Gastrocnemius medialis (tissue), 4 donors: Measurements from ENCODE around the gene DUSP18.

Source experiments
- POLR2A ChIP-seq, 2 donors: fragments of 450-650 bp; IDR thresholded peaks; one replicate each; pipeline ENCODE4 v1.6.1; 2017; ENCODE audit warnings: antibody characterized with exemption in 2 of 2, mild to moderate bottlenecking in 2 of 2, moderate library complexity in 2 of 2
- TF ChIP-seq, protein P1 (sequence below), 5 experiments: fragments of 450-650 bp in 3 of 5; fragments of 200-600 bp in 2 of 5; sonication (generic) in 2 of 5; IDR thresholded peaks in 4 of 5; conservative IDR thresholded peaks in 1 of 5; 1 replicate in 4 of 5; 2 replicates in 1 of 5; pipeline ENCODE4 v1.5.1; 2016 to 2019; ENCODE audit warnings: antibody characterized with exemption in 5 of 5, mild to moderate bottlenecking in 3 of 5, moderate library complexity in 3 of 5

DNA sequence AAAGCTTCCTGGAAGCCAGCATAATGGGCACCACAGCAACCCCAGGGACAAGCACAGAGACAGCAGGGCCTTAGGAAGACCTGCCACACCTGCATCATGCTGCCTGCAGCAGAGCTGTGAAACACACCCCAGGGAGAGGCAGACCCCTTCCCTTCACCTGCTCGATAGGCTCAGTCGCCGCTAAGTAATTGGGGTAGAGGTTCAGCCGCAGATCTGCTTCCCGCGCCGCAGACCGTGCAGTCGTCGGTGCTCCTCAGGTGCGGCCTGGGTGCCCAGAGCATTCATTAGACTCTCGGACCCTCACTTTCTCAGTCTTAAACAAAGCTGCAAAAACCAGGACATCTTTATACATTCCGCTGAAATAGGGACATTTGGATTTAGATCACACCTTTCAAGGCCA, 2.9 kb downstream of the DUSP18 start:
- TF ChIP-seq, protein P1, sequence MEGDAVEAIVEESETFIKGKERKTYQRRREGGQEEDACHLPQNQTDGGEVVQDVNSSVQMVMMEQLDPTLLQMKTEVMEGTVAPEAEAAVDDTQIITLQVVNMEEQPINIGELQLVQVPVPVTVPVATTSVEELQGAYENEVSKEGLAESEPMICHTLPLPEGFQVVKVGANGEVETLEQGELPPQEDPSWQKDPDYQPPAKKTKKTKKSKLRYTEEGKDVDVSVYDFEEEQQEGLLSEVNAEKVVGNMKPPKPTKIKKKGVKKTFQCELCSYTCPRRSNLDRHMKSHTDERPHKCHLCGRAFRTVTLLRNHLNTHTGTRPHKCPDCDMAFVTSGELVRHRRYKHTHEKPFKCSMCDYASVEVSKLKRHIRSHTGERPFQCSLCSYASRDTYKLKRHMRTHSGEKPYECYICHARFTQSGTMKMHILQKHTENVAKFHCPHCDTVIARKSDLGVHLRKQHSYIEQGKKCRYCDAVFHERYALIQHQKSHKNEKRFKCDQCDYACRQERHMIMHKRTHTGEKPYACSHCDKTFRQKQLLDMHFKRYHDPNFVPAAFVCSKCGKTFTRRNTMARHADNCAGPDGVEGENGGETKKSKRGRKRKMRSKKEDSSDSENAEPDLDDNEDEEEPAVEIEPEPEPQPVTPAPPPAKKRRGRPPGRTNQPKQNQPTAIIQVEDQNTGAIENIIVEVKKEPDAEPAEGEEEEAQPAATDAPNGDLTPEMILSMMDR (IDR thresholded peaks at IDR 0.05 in 4 of 5, conservative IDR thresholded peaks at IDR 0.05 in 1 of 5) = no peak
- TF ChIP-seq POLR2A (IDR thresholded peaks at IDR 0.05) = no peak
